Caki2 (cell line): ENCODE data around the gene SPP2. TPM values are rescaled to one million over a fixed set of nuclear protein-coding genes. Genes with fewer than 3 reads are reported as not detected.

Experiments
- DNase-seq: peaks from one replicate; pipeline ENCODE4 v3.0.0-alpha.2; 2015; ENCODE audit warnings: low read depth
- in situ Hi-C: cut with HindIII; loops from 2 replicates; pipeline ENCODE4 v1.10.0; 2016; ENCODE audit warnings: low sequenced_read_pairs, low pct_unique_long_range_greater_than_20kb, mixed read lengths
- total RNA-seq: library from RNA; depleted of rRNA; stranded (reverse); fragments of >200 nt; shearing (Covaris generic); gene quantifications from 2 replicates; pipeline ENCODE4 v1.2.3, GENCODE V29; 2014; ENCODE audit warnings: low replicate concordance; rRNA removed

The SPP2 gene
- total RNA-seq, 1 experiment from 2014 or later = not detected

DNA sequence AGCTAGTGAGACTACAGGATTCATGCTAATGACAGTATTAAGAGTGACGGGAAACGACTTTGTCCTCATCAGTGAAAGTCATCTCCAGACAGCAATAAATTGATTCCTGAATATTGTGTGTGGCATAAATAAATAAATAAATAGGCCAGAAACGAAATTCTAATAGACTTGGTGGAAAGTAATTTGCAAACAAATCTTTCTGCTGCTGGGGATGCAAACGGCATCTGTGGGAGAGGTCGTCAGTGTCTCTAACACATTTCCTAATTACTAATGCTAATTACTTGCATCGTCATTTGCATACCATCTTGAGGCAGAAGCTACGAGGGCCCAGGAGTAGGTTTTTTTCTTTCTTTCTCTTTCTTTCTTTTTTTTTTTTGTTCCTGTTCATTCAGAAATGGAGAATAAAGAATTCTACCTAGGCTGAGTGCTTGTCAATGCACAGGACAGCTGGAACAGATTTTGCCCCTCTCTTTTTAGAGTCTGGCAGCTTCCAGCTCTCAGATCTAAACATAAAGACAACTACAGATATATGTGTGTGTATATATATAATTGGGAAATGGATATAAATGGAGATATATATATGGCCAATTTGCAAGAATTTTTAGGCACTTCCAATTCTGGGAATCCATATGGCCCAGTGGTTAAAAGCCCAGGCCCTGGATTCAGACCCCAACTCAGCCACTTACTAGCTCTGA, 75.1 kb downstream of the SPP2 start:
- no peak for DNase-seq
- in situ Hi-C loops = no loop called here

DNA sequence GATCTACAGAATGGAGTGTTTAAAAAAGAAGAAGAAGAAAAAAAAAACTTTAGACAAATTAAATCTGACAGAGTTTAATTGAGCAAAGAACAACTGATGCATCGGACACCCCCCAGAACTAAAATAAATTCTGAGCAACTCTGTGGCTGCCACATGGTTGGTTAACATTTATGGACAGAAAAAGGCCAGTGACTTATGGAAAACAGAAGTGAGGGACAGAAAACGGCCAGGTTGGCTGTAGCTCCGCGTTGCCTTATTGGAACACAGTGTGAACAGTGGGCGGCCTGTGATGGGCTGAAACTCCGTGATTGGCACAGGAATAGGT, 75.6 kb downstream of the SPP2 start:
- in situ Hi-C loops = no loop called here
- no peak for DNase-seq

Other genes with a start within 250 kb of the SPP2 start
- gene HJURP, start 196.2 kb upstream of the SPP2 start, total RNA-seq = 33.9 and 34.9 TPM in 2 replicates
- gene TRPM8, start 133.3 kb upstream of the SPP2 start, total RNA-seq = 0.37 TPM in 1 of 2 replicates, not detected in the other